Kasumi-1 (cell line): ENCODE measurements around the gene SYF2.
"Not testable (repeated sequence)": the region's sequence is repeated elsewhere in the genome, so short reads cannot be mapped to it uniquely, and the experiment has no call there.

Source experiments
- DNase-seq, 2 experiments: peaks; one replicate each; lab custom pipeline; 2025; lab: John Stamatoyannopoulos, UW

The SYF2 gene

GRCh38 chr1:25246600-25247023 is 14.3 kb upstream of the SYF2 start:
- DNase-seq: no peak

DNA sequence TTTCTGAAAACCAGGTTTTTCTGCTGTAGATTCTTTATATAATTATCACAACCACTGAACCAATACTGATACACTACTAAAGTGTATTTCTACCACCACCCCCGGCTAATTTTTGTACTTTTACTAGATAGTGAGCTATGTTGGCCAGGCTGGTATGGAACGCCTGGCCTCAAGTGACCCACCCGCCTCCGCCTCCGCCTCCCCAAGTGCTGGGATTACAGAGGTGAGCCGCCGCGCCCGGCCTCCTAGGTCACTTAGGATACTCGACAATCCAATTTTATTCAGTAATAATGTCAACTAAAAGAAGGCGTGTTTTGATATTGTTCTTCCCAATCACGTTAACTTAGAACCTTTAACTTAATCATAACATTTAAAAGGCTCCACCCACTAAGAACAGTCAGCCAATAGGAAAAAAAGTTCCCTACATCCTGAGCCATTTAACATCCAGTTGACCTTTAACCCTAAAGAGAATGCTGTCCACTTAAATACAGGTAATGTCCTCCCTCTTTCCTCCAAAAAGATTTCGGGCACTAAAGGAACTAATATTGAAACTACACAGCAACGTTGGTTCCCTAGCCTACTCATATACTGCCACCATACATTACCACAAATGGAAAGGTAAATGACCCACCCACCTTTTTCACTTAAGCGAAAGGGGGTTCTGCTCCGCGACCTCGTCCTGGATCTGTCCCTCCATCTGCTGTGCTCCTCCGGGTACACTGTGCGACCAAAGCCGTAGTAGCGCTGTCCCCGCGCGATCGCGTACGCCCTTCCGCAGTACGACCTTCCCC is 13.7 kb upstream of the SYF2 start:
- peak in 1 of 2 experiments; percentile 32 for DNase-seq

- DNase-seq: no peak
Measured at GRCh38 chr1:25245393-25245792, 13.1 kb upstream of the SYF2 start.

- DNase-seq: no peak
Measured at GRCh38 chr1:25243907-25244306, 11.6 kb upstream of the SYF2 start.

GRCh38 chr1:25239681-25240541 is 7.6 kb upstream of the SYF2 start:
- DNase-seq: peak; percentile 94 to 97

DNA sequence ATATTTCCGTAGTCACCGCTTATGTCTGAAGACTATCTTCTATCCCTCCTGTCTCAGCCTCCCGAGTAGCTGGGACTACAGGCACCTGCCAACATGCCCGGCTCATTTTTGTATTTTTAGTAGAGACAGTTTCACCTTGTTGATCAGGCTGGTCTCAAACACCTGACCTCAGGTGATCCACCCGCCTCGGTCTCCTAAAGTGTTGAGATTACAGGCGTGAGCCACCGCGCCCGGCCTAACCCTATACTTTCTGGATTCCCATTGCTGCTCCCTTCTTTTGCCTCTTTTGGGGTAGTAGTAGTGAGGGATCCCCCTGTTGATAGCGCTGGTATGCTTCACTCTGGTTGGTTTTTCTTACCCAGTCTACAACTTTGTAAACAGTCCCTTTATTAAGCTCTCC is 5.7 kb upstream of the SYF2 start:
- no peak for DNase-seq

DNA sequence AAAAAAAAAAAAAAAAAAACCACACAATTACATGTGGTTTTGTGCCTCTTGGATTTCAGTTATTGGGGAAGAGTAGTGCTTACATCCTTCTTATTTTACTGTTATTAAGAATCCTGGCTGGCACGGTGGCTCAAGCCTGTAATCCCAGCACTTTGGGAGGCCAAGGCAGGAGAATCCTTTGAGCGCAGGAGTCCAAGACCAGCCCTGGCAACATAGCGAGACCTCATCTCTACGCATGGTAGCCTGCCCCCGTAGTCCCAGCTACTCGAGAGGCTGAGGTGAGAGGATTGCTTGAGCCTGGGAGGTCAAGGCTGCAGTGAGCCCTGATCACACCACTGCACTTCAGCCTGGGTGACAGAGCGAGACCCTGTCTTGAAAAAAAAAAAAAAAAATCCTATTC is 4.0 kb upstream of the SYF2 start:
- DNase-seq: not testable (repeated sequence)

GRCh38 chr1:25235411-25235810 is 3.1 kb upstream of the SYF2 start:
- DNase-seq: not testable (repeated sequence)

- DNase-seq: peak; percentile 75 to 77
Measured at GRCh38 chr1:25232866-25233784, 823 bp upstream of the SYF2 start.

DNA sequence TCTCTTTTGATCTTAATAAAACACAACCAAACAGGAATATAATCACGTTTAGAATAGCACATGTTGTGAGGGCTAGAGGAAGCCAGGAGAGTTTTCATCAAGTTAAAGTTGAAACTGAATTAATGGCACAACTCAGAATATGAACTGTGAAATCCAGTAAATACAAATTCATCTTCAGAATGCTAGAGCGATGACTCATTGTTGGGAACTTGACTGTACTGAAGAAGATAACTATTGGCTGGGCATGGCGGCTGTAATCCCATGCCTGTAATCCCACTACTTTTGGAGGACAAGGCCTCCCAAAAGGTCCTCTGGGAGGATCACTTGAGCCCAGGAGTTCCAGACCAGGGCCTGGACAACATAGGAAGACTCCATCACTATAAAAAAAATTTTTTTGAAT is 8.8 kb downstream of the SYF2 start:
- no peak for DNase-seq

DNA sequence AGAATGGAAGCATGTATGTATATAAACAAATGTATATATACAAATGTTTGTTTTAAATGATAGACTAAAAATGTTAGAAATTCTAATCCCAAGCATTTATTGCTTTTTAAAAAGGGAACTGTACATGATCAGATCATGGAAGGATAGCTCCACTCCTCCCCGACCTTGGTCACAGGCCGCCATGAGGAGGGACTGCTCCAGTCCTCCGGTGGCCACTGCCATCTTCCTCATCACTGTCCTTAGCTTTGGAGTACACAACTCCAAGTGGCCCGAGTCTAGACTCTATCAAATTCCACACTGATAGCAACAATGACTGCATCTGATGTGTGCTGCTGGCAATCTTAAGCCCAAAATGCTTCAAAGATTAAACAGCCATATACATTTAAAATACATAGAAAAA is 9.7 kb downstream of the SYF2 start:
- no peak for DNase-seq

- DNase-seq: no peak
Measured at GRCh38 chr1:25220666-25221065, 11.6 kb downstream of the SYF2 start.

DNA sequence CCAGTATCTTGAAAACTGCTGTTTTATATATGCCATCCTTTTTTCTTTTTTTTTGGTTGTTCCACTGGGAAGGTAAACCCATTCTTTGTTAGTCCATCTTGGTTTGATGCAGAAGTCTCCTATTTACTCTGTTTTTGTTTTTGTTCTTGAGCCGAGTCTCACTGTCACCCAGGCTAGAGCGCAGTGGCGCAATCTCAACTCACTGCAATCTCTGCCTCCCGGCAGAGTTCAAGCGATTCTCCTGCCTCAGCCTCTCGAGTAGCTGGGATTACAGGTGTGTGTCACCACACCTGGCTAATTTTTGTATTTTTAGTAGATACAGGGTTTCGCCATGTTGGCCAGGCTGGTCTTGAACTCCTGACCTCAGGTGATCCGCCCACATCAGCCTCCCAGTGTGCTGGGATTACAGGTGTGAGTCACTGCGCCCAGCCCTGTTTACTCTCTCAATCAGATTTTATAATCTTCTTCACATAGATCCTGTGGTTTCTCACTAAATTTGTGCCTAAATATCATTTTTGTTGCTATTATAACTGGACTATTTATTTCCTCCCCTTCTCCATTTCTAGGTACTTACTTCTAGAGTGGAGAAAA is 12.5 kb downstream of the SYF2 start:
- no peak for DNase-seq

GRCh38 chr1:25217598-25218232 is 14.6 kb downstream of the SYF2 start:
- DNase-seq: no peak

DNA sequence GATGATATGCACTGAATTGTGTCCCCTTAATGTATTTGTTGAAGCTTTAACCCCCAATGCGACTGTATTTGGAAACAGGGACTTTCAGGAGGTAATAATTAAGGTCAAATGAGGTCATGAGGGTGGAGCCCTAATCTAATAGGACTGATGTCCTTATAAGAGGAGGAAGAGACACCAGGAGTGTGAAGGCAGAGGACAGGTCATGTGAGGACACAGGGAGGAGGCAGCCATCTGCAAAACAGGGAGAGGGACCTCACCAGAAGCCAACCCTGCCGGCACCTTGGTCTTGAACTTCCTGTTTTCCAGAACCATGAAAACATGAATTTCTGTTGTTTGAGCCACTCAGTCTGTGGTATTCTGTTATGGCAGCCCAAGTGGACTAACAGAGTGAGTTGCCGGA is 15.3 kb downstream of the SYF2 start:
- peak; percentile 19 to 21 for DNase-seq

GRCh38 chr1:25216123-25216522 is 16.2 kb downstream of the SYF2 start:
- peak; percentile 26 to 39 for DNase-seq

GRCh38 chr1:25212725-25213124 is 19.6 kb downstream of the SYF2 start:
- no peak for DNase-seq

- no peak for DNase-seq
Measured at GRCh38 chr1:25210728-25211127, 21.6 kb downstream of the SYF2 start.

- no peak for DNase-seq
Measured at GRCh38 chr1:25209516-25209915, 22.8 kb downstream of the SYF2 start.

DNA sequence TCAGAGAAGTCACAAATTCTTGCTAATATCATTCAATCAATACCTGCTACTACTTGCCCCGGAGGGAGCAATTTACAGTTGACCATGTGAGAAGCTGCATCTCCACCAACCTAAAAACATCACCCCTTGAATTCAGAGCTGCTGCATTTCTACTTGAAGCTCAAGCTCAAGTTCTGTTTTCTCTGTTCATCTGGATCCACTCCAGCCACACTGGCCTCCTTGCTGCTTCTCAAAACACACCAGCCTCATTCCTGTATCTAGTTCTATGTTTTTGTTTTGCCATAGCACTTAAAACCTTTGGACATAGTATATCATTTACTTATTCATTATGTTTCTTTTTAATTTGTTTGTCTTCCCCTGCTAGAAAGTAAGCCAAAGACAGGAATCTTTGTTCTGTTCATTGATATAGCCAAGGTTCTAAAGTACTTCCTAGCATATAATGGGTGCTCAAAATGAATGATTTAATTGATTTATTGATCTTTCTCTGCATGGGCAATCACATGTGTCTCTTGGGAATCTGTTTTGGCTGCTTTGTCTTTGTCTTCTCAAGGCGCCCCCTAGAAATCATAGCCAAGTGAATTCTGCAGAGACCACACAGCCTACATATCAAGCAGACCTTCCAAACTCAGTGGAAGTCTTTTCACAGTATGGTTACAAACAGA is 23.6 kb downstream of the SYF2 start:
- no peak for DNase-seq

DNA sequence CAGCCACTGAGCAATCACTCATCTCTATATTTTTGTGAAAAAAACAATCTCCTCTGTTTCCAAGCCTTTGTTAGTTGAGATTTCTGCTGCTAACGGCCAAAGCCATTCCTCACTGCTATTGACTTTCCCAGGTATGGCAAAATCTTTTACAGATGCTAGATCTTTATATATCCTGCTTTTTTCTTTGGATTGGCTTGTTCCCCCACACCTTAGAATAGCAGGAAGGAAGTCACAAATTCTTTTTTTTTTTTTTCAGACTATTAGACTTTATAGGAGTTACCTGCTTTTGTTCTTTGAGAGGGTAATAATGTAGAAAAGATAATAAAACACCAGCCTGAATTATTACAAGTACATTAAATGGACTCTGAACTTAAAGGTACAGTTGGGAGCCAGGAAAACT is 24.2 kb downstream of the SYF2 start:
- no peak for DNase-seq
